ENCODE data around the gene KRTAP2-3. TPM values are rescaled to one million over a fixed set of nuclear protein-coding genes. Genes with fewer than 3 reads are reported as not detected.
A peak's percentile ranks its signal among the peaks of the same experiment; 100 is the strongest.
"Not testable (repeated sequence)": the region's sequence is repeated elsewhere in the genome, so short reads cannot be mapped to it uniquely, and the experiment has no call there.

KRTAP2-3 gene
- total RNA-seq, 1 donor from 2014 or later = 0.55 TPM

GRCh38 chr17:41067281-41067680 is 7.4 kb upstream of the KRTAP2-3 start:
- DNase-seq (ENCODE audit: low read depth) = no peak

GRCh38 chr17:41065829-41066624 is 6.1 kb upstream of the KRTAP2-3 start, which contains the start of gene KRTAP2-4:
Gene KRTAP2-4 (minus strand): TSS chr17:41065879. CDS start chr17:41065845, 34 bp downstream.
- DNase-seq (ENCODE audit: low read depth) = peak; percentile 94

- DNase-seq (ENCODE audit: low read depth) = not testable (repeated sequence)
Measured at GRCh38 chr17:41065016-41065689, 5.2 kb upstream of the KRTAP2-3 start.

- DNase-seq (ENCODE audit: low read depth) = no peak
Measured at GRCh38 chr17:41064301-41064700, 4.4 kb upstream of the KRTAP2-3 start.

- DNase-seq (ENCODE audit: low read depth) = no peak
Measured at GRCh38 chr17:41063449-41063848, 3.5 kb upstream of the KRTAP2-3 start.

GRCh38 chr17:41061964-41062363 is 2.0 kb upstream of the KRTAP2-3 start:
- peak; percentile 97 for DNase-seq (ENCODE audit: low read depth)

GRCh38 chr17:41059276-41060051 is 450 bp downstream of the KRTAP2-3 start:
- peak; percentile 88 for DNase-seq (ENCODE audit: low read depth)

GRCh38 chr17:41058741-41059140 is 1.2 kb downstream of the KRTAP2-3 start:
- DNase-seq (ENCODE audit: low read depth) = no peak

- no peak for DNase-seq (ENCODE audit: low read depth)
Measured at GRCh38 chr17:41057547-41057946, 2.4 kb downstream of the KRTAP2-3 start.

- DNase-seq (ENCODE audit: low read depth) = not testable (repeated sequence)
Measured at GRCh38 chr17:41055130-41055529, 4.8 kb downstream of the KRTAP2-3 start, which contains the start of gene KRTAP2-2. Gene KRTAP2-2 (minus strand): TSS chr17:41055230. CDS start chr17:41055211, 19 bp downstream.

GRCh38 chr17:41054556-41054955 is 5.4 kb downstream of the KRTAP2-3 start:
- DNase-seq (ENCODE audit: low read depth) = not testable (repeated sequence)

GRCh38 chr17:41054025-41054424 is 5.9 kb downstream of the KRTAP2-3 start:
- DNase-seq (ENCODE audit: low read depth) = peak; percentile 54

GRCh38 chr17:41052566-41052965 is 7.3 kb downstream of the KRTAP2-3 start:
- no peak for DNase-seq (ENCODE audit: low read depth)

GRCh38 chr17:41049110-41049509 is 10.8 kb downstream of the KRTAP2-3 start:
- peak; percentile 49 for DNase-seq (ENCODE audit: low read depth)

- no peak for DNase-seq (ENCODE audit: low read depth)
Measured at GRCh38 chr17:41048441-41048840, 11.5 kb downstream of the KRTAP2-3 start.

GRCh38 chr17:41046735-41047465 is 13.0 kb downstream of the KRTAP2-3 start, which contains the start of gene KRTAP2-1:
Gene KRTAP2-1 (minus strand): TSS chr17:41047316. CDS start chr17:41047267, 49 bp downstream.
- DNase-seq (ENCODE audit: low read depth) = not testable (repeated sequence)

- DNase-seq (ENCODE audit: low read depth) = no peak
Measured at GRCh38 chr17:41042953-41043352, 17.0 kb downstream of the KRTAP2-3 start.

GRCh38 chr17:41040783-41041571 is 18.9 kb downstream of the KRTAP2-3 start, which contains the start of gene KRTAP1-1:
Gene KRTAP1-1 (minus strand): TSS chr17:41041450. CDS start chr17:41041397, 53 bp downstream.
- DNase-seq (ENCODE audit: low read depth) = not testable (repeated sequence)

GRCh38 chr17:41037853-41038350 is 22.0 kb downstream of the KRTAP2-3 start:
- DNase-seq (ENCODE audit: low read depth) = no peak

GRCh38 chr17:41034346-41034935 is 25.5 kb downstream of the KRTAP2-3 start, which contains the start of gene KRTAP1-3:
Gene KRTAP1-3 (minus strand): TSS chr17:41034874. CDS start chr17:41034821, 53 bp downstream.
- not testable (repeated sequence) for DNase-seq (ENCODE audit: low read depth)
